GM23248 (cell line): ENCODE results near the gene CENPU. TPM values are rescaled to one million over a fixed set of nuclear protein-coding genes. Genes with fewer than 3 reads are reported as not detected.
A peak's percentile ranks its signal among the peaks of the same experiment; 100 is the strongest.

Experiments
- DNase-seq: peaks from one replicate; pipeline ENCODE4 v3.0.0-alpha.2; 2015
- H2AFZ ChIP-seq: fragments of 200-600 bp; sonication (generic); 2 replicates; pipeline ENCODE4 v1.6.1; 2016; ENCODE audit warnings: antibody characterized with exemption
- H3F3A ChIP-seq: fragments of 200-600 bp; sonication (generic); 2 replicates; pipeline ENCODE4 v1.6.1; 2016; ENCODE audit warnings: mild to moderate bottlenecking, antibody characterized with exemption, mixed run types; ENCODE audit not compliant: insufficient read depth
- H3K27ac ChIP-seq: fragments of 200-600 bp; sonication (generic); 2 replicates; pipeline ENCODE4 v1.5.1; 2016; ENCODE audit warnings: mild to moderate bottlenecking
- H3K27me3 ChIP-seq: fragments of 200-600 bp; sonication (generic); replicated peaks from 2 replicates; pipeline ENCODE4 v1.6.1; 2016; ENCODE audit warnings: mild to moderate bottlenecking; ENCODE audit not compliant: insufficient read depth
- H3K36me3 ChIP-seq: fragments of 200-600 bp; sonication (generic); 2 replicates; pipeline ENCODE4 v1.6.1; 2016; ENCODE audit warnings: low read depth, mild to moderate bottlenecking
- H3K4me1 ChIP-seq: fragments of 200-600 bp; sonication (generic); 2 replicates; pipeline ENCODE4 v1.6.1; 2016; ENCODE audit warnings: mild to moderate bottlenecking; ENCODE audit not compliant: insufficient read depth
- H3K4me2 ChIP-seq: fragments of 200-600 bp; sonication (generic); one replicate; pipeline ENCODE4 v1.6.1; 2016; ENCODE audit warnings: mild to moderate bottlenecking; ENCODE audit not compliant: unreplicated experiment
- H3K4me3 ChIP-seq: fragments of 200-600 bp; sonication (generic); 2 replicates; pipeline ENCODE4 v1.5.1; 2016; ENCODE audit warnings: mild to moderate bottlenecking
- H3K79me2 ChIP-seq: fragments of 200-600 bp; sonication (generic); 2 replicates; pipeline ENCODE4 v1.6.1; 2016; ENCODE audit warnings: mild to moderate bottlenecking; ENCODE audit not compliant: insufficient read depth
- H3K9ac ChIP-seq: fragments of 200-600 bp; sonication (generic); 2 replicates; pipeline ENCODE4 v1.6.1; 2016; ENCODE audit warnings: mild to moderate bottlenecking
- H3K9me2 ChIP-seq: fragments of 200-600 bp; sonication (generic); 2 replicates; pipeline ENCODE4 v1.6.1; 2016; ENCODE audit warnings: mixed run types, mild to moderate bottlenecking, moderate library complexity; ENCODE audit not compliant: insufficient read depth
- H3K9me3 ChIP-seq: fragments of 200-600 bp; sonication (generic); one replicate; pipeline ENCODE4 v1.6.1; 2017; ENCODE audit warnings: low read depth
- H4K20me1 ChIP-seq: fragments of 200-600 bp; sonication (generic); 2 replicates; pipeline ENCODE4 v1.6.0; 2016; ENCODE audit not compliant: insufficient read depth
- EZH2 ChIP-seq: fragments of 200-600 bp; sonication (generic); IDR thresholded peaks from 2 replicates; pipeline ENCODE4 v1.6.1; 2018; ENCODE audit warnings: antibody characterized with exemption, mild to moderate bottlenecking; ENCODE audit not compliant: insufficient read depth, poor library complexity, severe bottlenecking
- EZH2phosphoT487 ChIP-seq: fragments of 200-600 bp; sonication (generic); IDR thresholded peaks from 2 replicates; pipeline ENCODE4 v1.6.1; 2018; ENCODE audit warnings: antibody characterized with exemption, moderate library complexity, mild to moderate bottlenecking, low read depth; ENCODE audit not compliant: insufficient read depth
- WGBS, 2 experiments: methylation state at CpG; one replicate each; pipeline ENCODE4 v1.1.6; 2015 to 2017; ENCODE audit warnings: low lambda C conversion rate in 2 of 2, low coverage in 1 of 2; ENCODE audit errors: missing lambda C conversion rate in 2 of 2; 5-methylcytosine and 5-hydroxymethylcytosine counted together
- in situ Hi-C: fragments of 300-500 bp; cut with MboI; formaldehyde crosslinking; loops from 2 replicates; pipeline ENCODE4 v1.15.0; 2020
- polyA plus RNA-seq: library from polyadenylated mRNA; unstranded; fragments of >200 nt; fragmentation: Nextera tagmentation; extraction: Ambion mirVana; gene quantifications from 2 replicates; pipeline ENCODE4 v1.2.1, GENCODE V29; 2016
- total RNA-seq: library from RNA; depleted of rRNA; stranded (reverse); fragments of >200 nt; shearing (Covaris generic); gene quantifications from 2 replicates; pipeline ENCODE4 v1.2.3, GENCODE V29; 2014

The CENPU gene
- total and polyA plus RNA-seq, 2 experiments from 2014 or later, result 8.5 to 15.7 TPM

- in situ Hi-C loops, result no loop called here
- Histone ChIP-seq H3K79me2 (peaks cover 30% of the 10 kb centered on the region), H3K4me2 (no peak overlapping the region), H3F3A (peaks cover 16% of the 10 kb centered on the region), H3K4me3 (no peak overlapping the region), H3K36me3 (peaks cover 3% of the 10 kb centered on the region; the same call in 1 of the 2 replicates), H3K4me1 (peaks cover 28% of the 10 kb centered on the region), H3K27me3 (no peaks in the 10 kb centered on the region), H2AFZ (no peak overlapping the region), H4K20me1 (no peaks in the 10 kb centered on the region), H3K27ac (no peak overlapping the region), H3K9me2 (no peaks in the 10 kb centered on the region), H3K9me3 (no peaks in the 10 kb centered on the region), H3K9ac (no peak overlapping the region)
- TF ChIP-seq EZH2phosphoT487, result no peak
- no peak for TF ChIP-seq EZH2
- 98% methylated on average over 8 of the region's 8 CpGs for WGBS, 2 experiments
- DNase-seq, result no peak
Measured at GRCh38 chr4:184651899-184652298, 82.0 kb downstream of the CENPU start.

GRCh38 chr4:184649971-184650855, 83.7 kb downstream of the CENPU start:
- H3K9me2 ChIP-seq, result no peaks in the 10 kb centered on the region
- H2AFZ ChIP-seq, result peak overlapping the region; percentile 90
- H3K4me3 ChIP-seq, result peak overlapping the region; percentile 82
- H3K27ac ChIP-seq, result peak overlapping the region; percentile 86
- H3K4me1 ChIP-seq, result peaks cover 34% of the 10 kb centered on the region
- no peaks in the 10 kb centered on the region for H3K36me3 ChIP-seq
- in situ Hi-C loops, result no loop called here
- DNase-seq, result peak; percentile 89
- 24 to 25% methylated on average over 21 of the region's 21 CpGs for WGBS, 2 experiments
- H3K4me2 ChIP-seq, result peak overlapping the region; percentile 90
- no peaks in the 10 kb centered on the region for H4K20me1 ChIP-seq
- H3K79me2 ChIP-seq, result peaks cover 47% of the 10 kb centered on the region
- no peaks in the 10 kb centered on the region for H3K9me3 ChIP-seq
- H3K27me3 ChIP-seq, result no peaks in the 10 kb centered on the region
- TF ChIP-seq EZH2phosphoT487 (no peak), EZH2 (no peak)
- peak overlapping the region; percentile 90 for H3K9ac ChIP-seq
- H3F3A ChIP-seq, result peaks cover 16% of the 10 kb centered on the region

- H3K9me3 ChIP-seq, result no peaks in the 10 kb centered on the region
- in situ Hi-C loops, result no loop called here
- WGBS, 2 experiments, result 1% methylated on average over 37 to 67 of the region's 90 CpGs
- H3K4me3 ChIP-seq, result peak within 1 kb of the TSS; percentile 82
- H3K9me2 ChIP-seq, result no peaks in the 10 kb centered on the region
- peak; percentile 98 for DNase-seq
- H3K9ac ChIP-seq, result peak within 1 kb of the TSS; percentile 95
- peak within 1 kb of the TSS; percentile 92 for H3K27ac ChIP-seq
- no peaks in the 10 kb centered on the region for H4K20me1 ChIP-seq
- peak within 1 kb of the TSS; percentile 90 for H2AFZ ChIP-seq
- H3K4me1 ChIP-seq, result peaks cover 42% of the 10 kb centered on the region
- H3K79me2 ChIP-seq, result peaks cover 56% of the 10 kb centered on the region
- peaks cover 16% of the 10 kb centered on the region for H3F3A ChIP-seq
- TF ChIP-seq EZH2phosphoT487 (no peak), EZH2 (no peak)
- no peaks in the 10 kb centered on the region for H3K27me3 ChIP-seq
- H3K4me2 ChIP-seq, result peak within 1 kb of the TSS; percentile 98
- no peaks in the 10 kb centered on the region for H3K36me3 ChIP-seq
Measured at GRCh38 chr4:184649026-184649970, 84.6 kb downstream of the CENPU start, which contains the start of the genes CASP3 and PRIMPOL. Gene CASP3, minus strand, starts transcription at chr4:184649447. Its CDS starts 10,994 bp downstream, at chr4:184638453. Gene PRIMPOL, plus strand, starts transcription at chr4:184649738. Its CDS starts 7,403 bp downstream, at chr4:184657141.
